Measurements from ENCODE around the gene CBLN3. TPM values are rescaled to one million over a fixed set of nuclear protein-coding genes. Genes with fewer than 3 reads are reported as not detected.

The CBLN3 gene
- total and polyA plus RNA-seq, 9 of the 15 experiments (the other 6 are each of a cell fraction or from before 2014, with no cell fraction given) = 0.05 to 0.59 (median 0.26) TPM; not detected in 1

GRCh38 chr14:24416932-24417619 lies 12.4 kb downstream of the CBLN3 start:
- Histone ChIP-seq H3K36me3 (ENCODE audit: control insufficient read depth, insufficient read depth, low read length) (no peaks in the 10 kb centered on the region), H4K20me1 (replicated peaks; ENCODE audit: control insufficient read depth, insufficient read depth, low read length) (no peaks in the 10 kb centered on the region), H3K4me1 (replicated peaks in 1 of 2; ENCODE audit: control insufficient read depth in 2 of 2, insufficient read depth in 2 of 2, low read length in 2 of 2) (peaks cover 4 to 26% of the 10 kb centered on the region in 2 experiments; a peak in 4 of 5 replicates), H3K9me3 (replicated peaks; ENCODE audit: control insufficient read depth, insufficient read depth, low read depth, low read length) (no peaks in the 10 kb centered on the region), H2AFZ (ENCODE audit: low read depth, low read length) (no peak overlapping the region), H3K4me2 (ENCODE audit: insufficient read depth, low read length) (no peak overlapping the region), H3K27me3 (ENCODE audit: control insufficient read depth in 2 of 2, insufficient read depth in 2 of 2, low read length in 2 of 2) (no peaks in the 10 kb centered on the region), H3K9ac (ENCODE audit: insufficient read depth in 1 of 2, low read depth in 2 of 2, low read length in 2 of 2) (no peak overlapping the region), H3K9me1 (ENCODE audit: control insufficient read depth, insufficient read depth, low read length) (no peaks in the 10 kb centered on the region), H3K4me3 (no peak overlapping the region), H3K79me2 (ENCODE audit: control insufficient read depth, insufficient read depth, low read length) (no peaks in the 10 kb centered on the region), H3K27ac (ENCODE audit: extremely low read depth, low read depth, low read length) (no peak overlapping the region)
- ATAC-seq (no peak), DNase-seq (ENCODE audit: extremely low read depth in 1 of 4, low spot score in 3 of 4) (no peak), FAIRE-seq (no peak)
- BruUV-seq (replicated peaks) = no TSS peak
- intact Hi-C loops (cut with micrococcal nuclease) (no loop called here), in situ Hi-C loops (cut with MboI) (no loop called here)
- 82% methylated on average over 6 of the region's 16 CpGs for WGBS (ENCODE audit: insufficient coverage, low coverage, missing lambda C conversion rate)
- ChIA-PET POLR2A (interaction anchor here (0.6 to 1.2 kb wide), 5 partner anchors 9 to 35 kb away, joined by 3 to 5 read pairs (median 3); no protein-coding TSS in a partner anchor), CTCF (ENCODE audit: low intra/inter-chr PET ratio) (no interaction called here)
- TF ChIP-seq SMARCB1 (IDR thresholded peaks at IDR 0.05; ENCODE audit: insufficient read length, low read depth) = no peak
- TF ChIP-seq TFAP4 (CRISPR knock-in tag; IDR thresholded peaks at IDR 0.05; ENCODE audit: borderline replicate concordance) = no peak
- TF ChIP-seq NCOA2 (IDR thresholded peaks at IDR 0.05; ENCODE audit: partially characterized antibody in 2 of 2) = no peak
- no peak for TF ChIP-seq PBX2 (CRISPR knock-in tag; IDR thresholded peaks at IDR 0.05; ENCODE audit: low read depth)
- TF ChIP-seq PBX2 (tag; conservative IDR thresholded peaks at IDR 0.05; ENCODE audit: low read depth) = no peak
- TF ChIP-seq MXD1 (CRISPR knock-in tag; IDR thresholded peaks at IDR 0.05; ENCODE audit: borderline replicate concordance, poor library complexity, severe bottlenecking) = no peak
- TF ChIP-seq RBM22 (IDR thresholded peaks at IDR 0.05; ENCODE audit: low read depth, low read length, poor library complexity, severe bottlenecking) = no peak
- no peak for TF ChIP-seq ZNF134 (CRISPR knock-in tag; conservative IDR thresholded peaks at IDR 0.05)
- TF ChIP-seq ZBTB2 (IDR thresholded peaks at IDR 0.05) = no peak
- TF ChIP-seq BRF2 (IDR thresholded peaks at IDR 0.05; ENCODE audit: borderline replicate concordance, insufficient read depth, insufficient read length) = no peak
- no peak for TF ChIP-seq FOSL1 (tag; conservative IDR thresholded peaks at IDR 0.05)
- TF ChIP-seq KLF13 (tag; IDR thresholded peaks at IDR 0.05; ENCODE audit: borderline replicate concordance, low read depth) = no peak
